ENCODE results near the gene FAM184A.
"Not testable (repeated sequence)": the region's sequence is repeated elsewhere in the genome, so short reads cannot be mapped to it uniquely, and the experiment has no call there.

The FAM184A gene

DNA sequence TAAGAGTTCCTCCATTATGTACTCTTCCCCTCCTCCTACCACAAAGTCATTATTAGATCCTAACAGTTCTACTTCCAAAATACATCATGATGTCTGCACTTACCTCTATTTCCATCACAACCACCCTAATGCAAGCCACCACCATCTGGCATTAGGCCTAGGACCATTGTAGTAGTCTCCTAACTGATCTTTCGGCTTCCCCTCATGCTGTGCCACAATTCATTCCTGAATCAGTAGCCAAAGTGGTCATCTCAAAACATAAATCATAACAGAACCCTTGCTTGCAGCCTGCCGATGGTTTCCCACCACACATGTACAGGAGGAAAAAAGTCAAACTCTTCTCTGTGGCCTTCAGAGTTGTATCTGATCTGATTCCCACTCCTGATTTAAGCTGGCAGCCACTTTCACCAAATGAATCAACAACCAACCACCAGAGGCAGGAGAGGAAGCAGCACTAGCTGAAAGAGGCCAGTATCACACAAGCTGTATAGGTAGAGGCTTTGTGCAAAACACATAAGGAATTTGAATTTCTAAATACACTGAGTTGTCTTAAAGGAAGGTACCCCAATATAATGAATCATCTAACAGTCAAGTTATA is 26.1 kb downstream of the FAM184A start:
- no peak for DNase-seq

GRCh38 chr6:119044255-119044654 is 34.2 kb downstream of the FAM184A start:
- no peak for DNase-seq

DNA sequence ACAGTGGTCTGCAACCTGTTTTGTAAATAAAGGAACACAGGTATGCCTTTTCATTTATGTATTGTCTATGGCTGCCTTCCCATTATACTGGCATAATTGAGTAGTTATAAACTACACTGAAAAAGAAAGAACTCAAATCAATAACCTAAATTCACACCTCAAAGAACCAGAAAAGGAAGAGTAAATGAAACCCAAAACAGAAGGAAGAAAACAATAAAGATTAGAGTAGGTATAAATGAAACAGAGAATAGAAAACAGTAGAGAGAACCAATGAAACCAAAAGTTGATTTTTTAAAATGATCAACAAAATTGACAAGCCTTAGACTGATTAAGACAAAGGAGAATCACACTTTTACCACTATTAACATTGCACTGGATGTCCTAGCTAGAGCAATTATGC is 34.7 kb downstream of the FAM184A start:
- DNase-seq = no peak

GRCh38 chr6:119043265-119043664 is 35.2 kb downstream of the FAM184A start:
- DNase-seq = no peak

- DNase-seq = no peak
Measured at GRCh38 chr6:119040636-119041035, 37.8 kb downstream of the FAM184A start.

GRCh38 chr6:119040229-119040628 is 38.2 kb downstream of the FAM184A start:
- DNase-seq = no peak

GRCh38 chr6:119037941-119038623 is 40.4 kb downstream of the FAM184A start:
- DNase-seq = no peak

DNA sequence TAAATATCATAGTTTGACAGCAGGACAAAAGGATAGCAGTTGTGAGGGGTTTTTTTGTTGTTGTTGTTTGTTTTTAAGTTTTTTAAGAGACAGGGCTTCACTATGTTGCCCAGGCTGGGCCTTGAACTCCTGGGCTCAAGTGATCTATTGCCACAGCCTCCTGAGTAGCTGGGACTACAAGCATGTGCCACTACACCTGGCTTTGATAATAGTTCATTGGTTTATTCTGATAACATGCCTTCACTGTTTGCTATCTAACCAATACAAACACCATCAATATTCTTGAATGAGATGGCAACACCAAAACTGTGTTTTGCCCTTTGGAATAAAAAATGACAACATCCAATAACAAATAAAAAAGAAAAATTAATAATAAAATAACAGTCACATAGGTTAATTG is 41.2 kb downstream of the FAM184A start:
- no peak for DNase-seq

DNA sequence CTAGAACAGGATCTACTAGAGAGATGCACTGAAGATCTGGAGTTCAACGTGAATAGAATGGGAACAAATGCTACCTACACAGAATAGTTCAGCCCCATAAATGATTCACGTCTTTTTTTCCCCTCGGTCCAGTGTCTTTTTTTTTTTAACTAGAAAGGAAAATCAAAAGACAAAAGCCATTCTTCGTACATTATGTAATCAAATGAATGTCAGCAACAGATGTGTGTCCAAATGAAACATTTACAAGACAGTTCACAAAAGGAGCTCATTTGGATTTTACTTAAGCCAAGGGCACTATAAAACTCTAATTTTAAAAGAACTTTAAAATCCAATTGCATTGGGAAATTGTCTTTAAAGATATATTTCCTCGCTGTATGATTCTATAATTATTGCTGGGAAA is 42.4 kb downstream of the FAM184A start:
- no peak for DNase-seq

- no peak for DNase-seq
Measured at GRCh38 chr6:119035459-119035858, 43.0 kb downstream of the FAM184A start.

DNA sequence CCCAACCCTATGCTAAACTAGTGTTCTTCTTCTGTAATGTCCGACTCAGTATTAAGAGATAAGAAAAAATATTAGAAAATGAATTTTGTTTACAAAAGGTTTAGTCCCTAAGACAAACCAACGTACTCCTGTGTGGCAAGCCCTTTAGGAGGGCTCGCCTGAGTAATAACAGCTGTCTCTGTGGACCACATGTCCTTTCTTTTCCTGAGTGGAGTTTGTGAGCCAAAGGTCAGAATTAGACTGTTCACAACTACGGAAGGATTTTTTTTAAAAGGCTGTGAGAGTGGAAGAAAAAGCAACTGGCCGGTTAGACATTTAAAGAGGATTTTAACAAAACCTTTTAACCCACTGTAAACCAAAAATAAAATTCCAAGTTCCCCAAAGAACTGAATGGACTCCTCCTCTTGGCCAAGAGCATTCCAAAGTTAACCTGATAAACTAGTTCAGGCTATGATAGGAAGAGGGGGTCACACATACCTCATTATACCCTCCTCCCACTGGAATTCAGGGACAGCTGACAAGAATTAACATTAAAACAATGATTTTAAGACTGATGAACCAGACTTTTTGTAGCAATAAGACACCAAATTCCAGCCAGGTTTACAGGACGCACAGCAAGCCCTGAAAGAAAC is 43.5 kb downstream of the FAM184A start:
- no peak for DNase-seq

DNA sequence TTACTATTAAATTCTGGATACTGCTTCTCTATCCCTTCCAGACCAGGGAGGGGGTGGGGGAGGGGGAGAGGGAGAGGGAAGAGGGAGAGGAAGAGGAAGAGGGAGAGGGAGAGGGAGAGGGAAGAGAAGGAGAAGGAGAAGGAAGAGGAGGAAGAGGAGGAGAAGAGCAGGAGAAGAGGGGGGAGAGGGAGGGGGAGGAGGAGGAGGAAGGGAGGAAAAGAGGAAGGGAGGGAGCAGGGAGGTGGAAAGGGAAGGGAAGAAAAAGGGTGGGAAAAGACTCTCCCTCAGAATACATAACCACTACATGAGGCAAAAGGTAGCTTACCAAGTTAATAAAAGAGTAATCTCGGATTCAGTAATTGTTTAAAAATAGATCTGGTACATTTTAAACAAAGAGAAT is 46.0 kb downstream of the FAM184A start:
- DNase-seq = no peak

GRCh38 chr6:119030759-119031158 is 47.7 kb downstream of the FAM184A start:
- no peak for DNase-seq

DNA sequence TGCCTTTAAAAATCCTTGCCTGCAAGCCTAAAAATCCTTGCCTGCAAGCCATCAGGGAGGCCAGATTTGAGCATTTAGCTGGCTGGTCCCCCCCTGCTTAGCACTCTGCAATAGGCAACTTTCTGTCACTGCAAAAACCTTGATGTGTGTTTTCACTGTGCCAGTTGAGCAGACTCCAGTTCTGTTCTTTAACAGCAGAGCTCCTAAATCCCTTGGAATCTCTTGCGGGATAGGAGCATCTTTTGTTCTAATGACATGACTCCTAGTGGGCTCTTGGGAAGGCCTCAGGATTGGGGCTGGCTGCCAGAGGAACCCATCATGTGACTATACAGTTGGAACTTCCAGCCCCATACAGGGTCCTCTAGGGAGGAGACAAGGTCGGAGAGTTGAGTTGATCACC is 50.4 kb downstream of the FAM184A start:
- DNase-seq = no peak

DNA sequence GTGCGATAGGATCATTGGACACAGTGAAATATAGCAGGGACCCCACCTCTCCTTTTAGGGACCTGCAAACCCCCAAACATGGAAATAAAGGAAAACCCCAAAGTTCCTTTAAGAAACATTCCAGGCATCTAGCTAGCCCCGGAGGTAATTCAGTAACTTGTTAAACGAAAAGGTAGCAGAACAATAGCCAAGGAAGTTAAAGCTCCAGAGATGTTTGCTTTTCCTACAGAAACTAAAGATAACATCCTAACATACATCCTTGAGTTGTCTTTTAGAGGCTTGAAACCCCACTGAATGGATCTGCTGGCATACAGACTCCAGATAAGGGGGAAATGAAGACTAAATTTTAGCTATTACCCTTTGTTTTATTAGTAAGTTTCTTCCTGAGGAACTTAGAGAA is 51.0 kb downstream of the FAM184A start:
- DNase-seq = no peak

DNA sequence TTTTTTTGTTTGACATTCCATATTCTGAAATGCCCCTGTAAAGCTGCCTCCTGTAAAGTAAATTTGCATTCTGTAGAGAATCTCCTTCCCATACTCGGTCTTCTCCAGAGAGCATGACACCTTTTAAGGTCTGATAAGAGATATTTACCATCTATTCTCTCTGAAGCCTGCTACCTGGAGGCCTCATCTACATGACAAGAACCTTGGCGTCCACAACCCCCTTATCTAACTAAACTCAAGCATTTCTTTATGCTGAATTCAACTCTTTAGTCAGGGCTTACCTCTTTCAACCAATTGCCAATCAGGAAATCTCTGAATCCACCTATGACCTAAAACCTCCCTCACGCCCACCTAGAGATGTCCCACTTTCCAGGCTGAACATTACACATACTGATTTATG is 51.6 kb downstream of the FAM184A start:
- DNase-seq = no peak

DNA sequence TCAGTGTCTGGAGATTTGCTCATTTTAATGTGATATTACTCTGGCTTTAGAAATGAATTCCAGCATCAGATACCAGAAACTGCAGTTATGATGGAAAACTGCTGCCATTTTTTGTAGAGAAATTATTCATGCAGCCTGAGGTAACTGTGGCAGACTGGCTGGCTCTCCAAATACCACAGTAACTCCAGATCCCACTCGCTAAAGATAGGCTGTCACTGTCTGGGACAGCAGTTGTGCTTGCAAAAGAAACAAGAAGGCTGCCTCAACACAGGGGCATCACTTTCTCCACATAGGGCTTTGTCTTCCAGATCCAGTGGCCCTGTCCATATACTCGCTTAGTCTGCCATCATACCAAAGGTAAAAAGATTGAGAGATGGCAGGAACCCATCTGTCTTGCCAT is 52.7 kb downstream of the FAM184A start:
- no peak for DNase-seq

DNA sequence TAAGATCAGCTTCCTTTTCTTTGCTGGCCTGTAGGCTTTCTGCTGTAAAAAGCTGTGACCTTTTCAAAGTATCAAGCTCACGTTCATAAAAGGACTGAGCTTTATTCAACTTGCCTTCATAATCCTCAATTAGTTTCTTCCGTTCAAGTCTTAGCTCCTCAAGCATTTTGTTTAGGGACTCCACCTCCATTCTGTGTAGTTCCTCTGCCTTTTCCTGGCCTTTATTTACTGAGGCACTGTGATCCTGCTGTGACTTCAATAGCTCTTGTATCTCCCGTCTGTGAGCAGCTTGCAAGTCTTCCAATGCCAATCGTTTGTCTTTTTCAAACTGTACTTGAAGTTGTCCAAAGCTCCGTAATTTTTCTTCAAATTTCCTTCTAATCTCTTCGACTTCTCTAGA is 54.4 kb downstream of the FAM184A start:
- DNase-seq = no peak

- no peak for DNase-seq
Measured at GRCh38 chr6:119022796-119023195, 55.7 kb downstream of the FAM184A start.

DNA sequence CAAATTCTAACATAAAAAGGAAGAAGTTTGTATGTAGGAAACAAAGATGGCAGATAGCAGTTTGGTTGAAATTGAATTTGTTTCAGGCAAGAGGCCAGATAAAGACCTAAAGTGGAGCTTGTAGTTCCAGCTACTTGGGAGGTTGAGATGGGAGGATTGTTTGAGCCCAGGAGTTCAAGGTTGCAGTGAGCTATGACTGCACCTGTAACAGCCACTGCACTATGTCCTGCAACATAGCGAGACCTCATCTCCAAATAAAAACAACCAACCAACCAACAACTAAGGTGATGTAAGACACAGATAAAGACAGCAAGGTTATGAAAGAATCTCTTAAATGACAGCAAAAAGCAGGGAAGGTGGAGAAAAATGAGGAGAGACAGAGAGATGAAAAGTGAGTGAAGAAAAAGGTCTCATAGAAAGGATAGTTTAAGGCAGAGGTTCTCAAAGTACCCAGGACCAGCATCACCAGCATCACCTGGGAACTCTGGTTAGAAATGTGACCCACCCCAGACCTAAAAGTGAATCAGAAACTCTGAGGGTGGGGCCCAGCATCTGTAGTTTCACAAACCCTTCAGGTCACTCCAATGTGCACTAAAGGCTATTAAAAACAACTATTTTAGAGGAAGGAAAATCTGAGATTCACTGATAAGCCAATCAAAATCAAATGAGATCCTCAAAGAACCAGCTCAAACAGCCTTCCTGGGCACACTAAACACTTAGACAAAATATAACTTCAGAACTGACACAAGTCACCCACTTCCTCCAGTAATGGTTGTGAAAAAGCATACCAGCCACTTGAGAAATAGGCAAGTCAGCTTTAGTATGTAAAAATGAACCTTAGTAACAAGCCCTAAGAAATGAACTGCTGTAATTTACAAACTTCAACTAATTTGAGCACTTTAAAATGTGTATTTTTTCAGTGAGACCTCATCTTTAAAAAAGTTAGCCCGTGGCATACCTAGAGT is 57.6 kb downstream of the FAM184A start:
- DNase-seq = no peak

DNA sequence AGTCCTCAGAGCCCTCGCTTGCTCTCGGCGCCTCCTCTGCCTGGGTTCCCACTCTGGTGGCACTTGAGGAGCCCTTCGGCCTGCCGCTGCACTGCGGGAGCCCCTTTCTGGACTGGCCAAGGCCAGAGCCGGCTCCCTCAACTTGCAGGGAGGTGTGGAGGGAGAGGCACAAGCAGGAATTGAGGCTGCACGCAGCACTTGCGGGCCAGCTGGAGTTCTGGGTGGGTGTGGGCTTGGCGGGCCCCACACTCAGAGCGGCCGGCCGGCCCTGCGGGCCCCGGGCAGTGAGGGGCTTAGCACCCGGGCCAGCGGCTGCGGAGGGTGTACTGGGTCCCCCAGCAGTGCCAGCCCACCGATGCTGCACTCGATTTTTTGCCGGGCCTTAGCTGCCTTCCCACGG is 63.3 kb downstream of the FAM184A start:
- DNase-seq = not testable (repeated sequence)

GRCh38 chr6:119012521-119012920 is 65.9 kb downstream of the FAM184A start:
- DNase-seq = no peak

- DNase-seq = not testable (repeated sequence)
Measured at GRCh38 chr6:119009266-119009665, 69.2 kb downstream of the FAM184A start.

Data from suppressor macrophage treated with lipopolysaccharide for 4 hours (primary cell).